ENCODE data around the gene ALG14.

The ALG14 gene

GRCh38 chr1:95089650-95090287, 17.0 kb upstream of the ALG14 start:
- no peak for DNase-seq (ENCODE audit: low read depth, low spot score)
- H3K27ac ChIP-seq = no peak overlapping the region

- H3K27ac ChIP-seq = no peak overlapping the region
- DNase-seq (ENCODE audit: low read depth, low spot score) = no peak
These were observed 15.6 kb upstream of the ALG14 start for GRCh38 chr1:95088303-95088702.

- no peak for DNase-seq (ENCODE audit: low read depth, low spot score)
- no peak overlapping the region for H3K27ac ChIP-seq
These were observed 14.3 kb upstream of the ALG14 start for GRCh38 chr1:95086949-95087533.

- DNase-seq (ENCODE audit: low read depth, low spot score) = no peak
- no peak overlapping the region for H3K27ac ChIP-seq
These were observed 12.6 kb upstream of the ALG14 start for GRCh38 chr1:95085376-95085775.

- DNase-seq (ENCODE audit: low read depth, low spot score) = peak; percentile 8
These were observed 11.8 kb upstream of the ALG14 start for GRCh38 chr1:95084317-95085176.

GRCh38 chr1:95080879-95081278, 8.1 kb upstream of the ALG14 start:
- H3K27ac ChIP-seq = no peak overlapping the region
- DNase-seq (ENCODE audit: low read depth, low spot score) = no peak

More at GRCh38 chr1:95084317-95085176, 11.8 kb upstream of the ALG14 start:
- no peak overlapping the region for H3K27ac ChIP-seq

- no peak overlapping the region for H3K27ac ChIP-seq
- DNase-seq (ENCODE audit: low read depth, low spot score) = no peak
These were observed 7.7 kb upstream of the ALG14 start for GRCh38 chr1:95080446-95080845.

GRCh38 chr1:95076034-95076433, 3.3 kb upstream of the ALG14 start:
- no peak for DNase-seq (ENCODE audit: low read depth, low spot score)
- H3K27ac ChIP-seq = no peak overlapping the region

GRCh38 chr1:95073446-95073845, 695 bp upstream of the ALG14 start:
- DNase-seq (ENCODE audit: low read depth, low spot score) = no peak
- H3K27ac ChIP-seq = peak overlapping the region; percentile 83

- H3K27ac ChIP-seq = peak overlapping the region; percentile 83
These were observed 634 bp downstream of the ALG14 start for GRCh38 chr1:95072117-95072516.

GRCh38 chr1:95071539-95071938, 1.2 kb downstream of the ALG14 start:
- DNase-seq (ENCODE audit: low read depth, low spot score) = no peak
- H3K27ac ChIP-seq = peak overlapping the region; percentile 83

More at GRCh38 chr1:95072117-95072516, 634 bp downstream of the ALG14 start:
- no peak for DNase-seq (ENCODE audit: low read depth, low spot score)

- no peak for DNase-seq (ENCODE audit: low read depth, low spot score)
- H3K27ac ChIP-seq = no peak overlapping the region
These were observed 3.0 kb downstream of the ALG14 start for GRCh38 chr1:95069710-95070093.

GRCh38 chr1:95068956-95069709, 3.6 kb downstream of the ALG14 start:
- no peak overlapping the region for H3K27ac ChIP-seq
- no peak for DNase-seq (ENCODE audit: low read depth, low spot score)

GRCh38 chr1:95067568-95067967, 5.2 kb downstream of the ALG14 start:
- no peak for DNase-seq (ENCODE audit: low read depth, low spot score)
- no peak overlapping the region for H3K27ac ChIP-seq

- H3K27ac ChIP-seq = no peak overlapping the region
- no peak for DNase-seq (ENCODE audit: low read depth, low spot score)
These were observed 5.7 kb downstream of the ALG14 start for GRCh38 chr1:95067062-95067461.

- no peak overlapping the region for H3K27ac ChIP-seq
- DNase-seq (ENCODE audit: low read depth, low spot score) = no peak
These were observed 11.2 kb downstream of the ALG14 start for GRCh38 chr1:95061445-95062006.

- DNase-seq (ENCODE audit: low read depth, low spot score) = no peak
- H3K27ac ChIP-seq = no peak overlapping the region
These were observed 13.8 kb downstream of the ALG14 start for GRCh38 chr1:95058974-95059373.

GRCh38 chr1:95057351-95057750, 15.4 kb downstream of the ALG14 start:
- DNase-seq (ENCODE audit: low read depth, low spot score) = no peak
- H3K27ac ChIP-seq = no peak overlapping the region

- DNase-seq (ENCODE audit: low read depth, low spot score) = no peak
These were observed 22.8 kb downstream of the ALG14 start for GRCh38 chr1:95049935-95050334.

GRCh38 chr1:95048317-95048716, 24.4 kb downstream of the ALG14 start:
- H3K27ac ChIP-seq = no peak overlapping the region
- DNase-seq (ENCODE audit: low read depth, low spot score) = no peak

More at GRCh38 chr1:95049935-95050334, 22.8 kb downstream of the ALG14 start:
- H3K27ac ChIP-seq = no peak overlapping the region
